OCI-LY7 (cell line): ENCODE results near the gene FBH1.

Experiments used
- EZH2phosphoT487 ChIP-seq: fragments of 200-600 bp; sonication (generic); IDR thresholded peaks from 2 replicates; pipeline ENCODE4 v1.6.1; 2018; ENCODE audit warnings: low read depth, borderline replicate concordance, mild to moderate bottlenecking, mixed run types, antibody characterized with exemption, low read length, moderate library complexity, mixed read lengths
- TF ChIP-seq, protein P1 (sequence below): fragments of 200-600 bp; sonication (generic); conservative IDR thresholded peaks from 2 replicates; pipeline ENCODE4 v1.5.1; 2014; ENCODE audit warnings: mild to moderate bottlenecking, antibody characterized with exemption, low read length, moderate library complexity, mixed read lengths

DNA sequence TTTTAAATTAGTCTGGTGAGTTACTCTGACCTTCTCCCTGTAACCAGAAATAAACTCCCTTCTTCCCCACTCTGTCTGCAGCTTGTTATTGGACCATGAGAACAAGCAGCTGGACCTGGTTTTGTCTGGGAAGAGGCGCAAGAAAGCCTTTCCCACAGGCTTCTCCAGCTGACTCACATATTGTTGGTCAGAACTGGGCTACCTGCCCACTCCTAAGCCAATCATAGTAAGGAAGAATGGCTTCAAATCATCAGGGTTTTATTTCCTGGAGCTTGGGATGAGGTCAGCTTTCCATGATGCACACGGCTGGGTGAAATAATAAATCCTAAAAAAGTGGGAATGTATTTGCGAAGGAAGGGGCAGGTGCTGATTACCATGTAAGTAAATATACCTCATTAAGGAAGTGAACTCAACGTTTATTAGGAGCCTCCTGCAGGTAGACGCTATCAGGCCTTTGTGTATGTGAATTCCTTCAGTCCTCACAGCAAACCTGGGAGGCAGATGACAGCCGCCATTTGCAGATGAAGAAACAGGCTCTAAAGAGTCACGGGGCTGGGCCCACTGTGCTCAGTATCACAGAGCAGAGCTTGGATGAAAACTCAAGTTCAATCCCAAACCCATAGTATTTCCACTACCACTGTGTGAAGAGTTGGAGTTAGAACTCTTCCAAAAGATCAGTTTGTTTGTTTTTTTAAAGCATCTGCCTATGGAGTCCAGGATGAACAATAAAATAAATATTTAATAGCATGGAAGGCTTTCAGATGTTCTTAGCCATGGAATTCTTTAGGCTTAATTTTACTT, 54.5 kb downstream of the FBH1 start:
- TF ChIP-seq, protein P1, sequence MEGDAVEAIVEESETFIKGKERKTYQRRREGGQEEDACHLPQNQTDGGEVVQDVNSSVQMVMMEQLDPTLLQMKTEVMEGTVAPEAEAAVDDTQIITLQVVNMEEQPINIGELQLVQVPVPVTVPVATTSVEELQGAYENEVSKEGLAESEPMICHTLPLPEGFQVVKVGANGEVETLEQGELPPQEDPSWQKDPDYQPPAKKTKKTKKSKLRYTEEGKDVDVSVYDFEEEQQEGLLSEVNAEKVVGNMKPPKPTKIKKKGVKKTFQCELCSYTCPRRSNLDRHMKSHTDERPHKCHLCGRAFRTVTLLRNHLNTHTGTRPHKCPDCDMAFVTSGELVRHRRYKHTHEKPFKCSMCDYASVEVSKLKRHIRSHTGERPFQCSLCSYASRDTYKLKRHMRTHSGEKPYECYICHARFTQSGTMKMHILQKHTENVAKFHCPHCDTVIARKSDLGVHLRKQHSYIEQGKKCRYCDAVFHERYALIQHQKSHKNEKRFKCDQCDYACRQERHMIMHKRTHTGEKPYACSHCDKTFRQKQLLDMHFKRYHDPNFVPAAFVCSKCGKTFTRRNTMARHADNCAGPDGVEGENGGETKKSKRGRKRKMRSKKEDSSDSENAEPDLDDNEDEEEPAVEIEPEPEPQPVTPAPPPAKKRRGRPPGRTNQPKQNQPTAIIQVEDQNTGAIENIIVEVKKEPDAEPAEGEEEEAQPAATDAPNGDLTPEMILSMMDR: no peak
- no peak for TF ChIP-seq EZH2phosphoT487
